H9 (cell line): Measurements from ENCODE around the gene TYW1. TPM values are rescaled to one million over a fixed set of nuclear protein-coding genes. Genes with fewer than 3 reads are reported as not detected.
"Not testable (repeated sequence)": the region's sequence is repeated elsewhere in the genome, so short reads cannot be mapped to it uniquely, and the experiment has no call there.

Source experiments
- DNase-seq: peaks from one replicate; pipeline ENCODE4 v3.0.0-alpha.2; 2017
- H2AFZ ChIP-seq: one replicate; pipeline ENCODE4 v1.6.1; 2013; ENCODE audit warnings: mild to moderate bottlenecking, low read length, control low read depth, moderate library complexity
- H2AK5ac ChIP-seq: 2 replicates; pipeline ENCODE4 v1.6.1; 2013; ENCODE audit warnings: low read length, control low read depth, mixed read lengths; ENCODE audit not compliant: insufficient read length
- H2BK120ac ChIP-seq: one replicate; pipeline ENCODE4 v1.6.1; 2013; ENCODE audit warnings: low read depth, mild to moderate bottlenecking, low read length, control low read depth, inconsistent platforms; ENCODE audit not compliant: poor library complexity, severe bottlenecking
- H2BK12ac ChIP-seq: 2 replicates; pipeline ENCODE4 v1.6.1; 2013; ENCODE audit warnings: low read length, control low read depth, mixed read lengths, low read depth; ENCODE audit not compliant: insufficient read length
- H2BK15ac ChIP-seq: 2 replicates; pipeline ENCODE4 v1.6.1; 2013; ENCODE audit warnings: low read depth, low read length, control low read depth
- H2BK20ac ChIP-seq: one replicate; pipeline ENCODE4 v1.6.1; 2013; ENCODE audit warnings: low read depth, mild to moderate bottlenecking, low read length, control low read depth, inconsistent platforms; ENCODE audit not compliant: poor library complexity, severe bottlenecking
- H2BK5ac ChIP-seq: 2 replicates; pipeline ENCODE4 v1.6.1; 2013; ENCODE audit warnings: low read length, control low read depth, mixed read lengths; ENCODE audit not compliant: insufficient read length
- H3K14ac ChIP-seq: 2 replicates; pipeline ENCODE4 v1.6.1; 2013; ENCODE audit warnings: low read length, control low read depth; ENCODE audit not compliant: insufficient read depth
- H3K18ac ChIP-seq: 2 replicates; pipeline ENCODE4 v1.6.1; 2013; ENCODE audit warnings: low read depth, mild to moderate bottlenecking, mixed read lengths, low read length, control low read depth; ENCODE audit not compliant: insufficient read length
- H3K23ac ChIP-seq: 2 replicates; pipeline ENCODE4 v1.6.1; 2013; ENCODE audit warnings: low read length, control low read depth, mixed read lengths, low read depth; ENCODE audit not compliant: insufficient read length
- H3K23me2 ChIP-seq: 2 replicates; pipeline ENCODE4 v1.6.1; 2013; ENCODE audit warnings: low read depth, mild to moderate bottlenecking, mixed read lengths, low read length, control low read depth; ENCODE audit not compliant: insufficient read length, poor library complexity, severe bottlenecking
- H3K27ac ChIP-seq: 2 replicates; pipeline ENCODE4 v1.5.1; 2013; ENCODE audit warnings: low read length, control low read depth, mixed read lengths, low read depth; ENCODE audit not compliant: insufficient read length
- H3K27me3 ChIP-seq: 2 replicates; pipeline ENCODE4 v1.6.1; 2013; ENCODE audit warnings: low read length, control low read depth, inconsistent platforms; ENCODE audit not compliant: insufficient read depth
- H3K4ac ChIP-seq: 2 replicates; pipeline ENCODE4 v1.6.1; 2013; ENCODE audit warnings: low read depth, mild to moderate bottlenecking, control low read depth, inconsistent platforms, low read length, moderate library complexity
- H3K4me1 ChIP-seq: 2 replicates; pipeline ENCODE4 v1.6.1; 2013; ENCODE audit warnings: low read length, control low read depth, inconsistent platforms; ENCODE audit not compliant: insufficient read depth
- H3K4me2 ChIP-seq: 2 replicates; pipeline ENCODE4 v1.6.1; 2013; ENCODE audit warnings: low read length, control low read depth, mixed read lengths; ENCODE audit not compliant: insufficient read length, insufficient read depth
- H3K56ac ChIP-seq: 2 replicates; pipeline ENCODE4 v1.6.1; 2013; ENCODE audit warnings: low read depth, mild to moderate bottlenecking, mixed read lengths, low read length, control low read depth; ENCODE audit not compliant: insufficient read length
- H3K79me1 ChIP-seq: 2 replicates; pipeline ENCODE4 v1.6.1; 2013; ENCODE audit warnings: low read depth, mild to moderate bottlenecking, moderate library complexity, low read length, control low read depth, inconsistent platforms; ENCODE audit not compliant: insufficient read depth, poor library complexity, severe bottlenecking
- H3K79me2 ChIP-seq: 2 replicates; pipeline ENCODE4 v1.6.1; 2013; ENCODE audit warnings: low read length, control low read depth, inconsistent platforms; ENCODE audit not compliant: insufficient read depth
- H3K9ac ChIP-seq: 2 replicates; pipeline ENCODE4 v1.6.1; 2013; ENCODE audit warnings: low read length, control low read depth, mixed read lengths; ENCODE audit not compliant: insufficient read length; ENCODE audit errors: extremely low read depth
- H3K9me3 ChIP-seq: one replicate; pipeline ENCODE4 v1.6.1; 2013; ENCODE audit warnings: low read depth, low read length, inconsistent platforms; ENCODE audit not compliant: control insufficient read depth
- H3T11ph ChIP-seq: one replicate; pipeline ENCODE4 v1.6.1; 2013; ENCODE audit warnings: mild to moderate bottlenecking, low read length, control low read depth, inconsistent platforms
- H4K20me1 ChIP-seq: one replicate; pipeline ENCODE4 v1.6.1; 2013; ENCODE audit not compliant: control insufficient read depth, insufficient read length, insufficient read depth
- H4K5ac ChIP-seq: 2 replicates; pipeline ENCODE4 v1.6.1; 2013; ENCODE audit warnings: low read depth, mild to moderate bottlenecking, mixed read lengths, low read length, control low read depth; ENCODE audit not compliant: insufficient read length
- H4K8ac ChIP-seq: replicated peaks from 2 replicates; pipeline ENCODE4 v1.6.1; 2013; ENCODE audit warnings: low read length, control low read depth, mixed read lengths, low read depth; ENCODE audit not compliant: insufficient read length
- H4K91ac ChIP-seq: 2 replicates; pipeline ENCODE4 v1.6.1; 2013; ENCODE audit warnings: low read depth, mild to moderate bottlenecking, moderate library complexity, mixed read lengths, low read length, control low read depth; ENCODE audit not compliant: insufficient read length
- H3K27ac Mint-ChIP-seq, 3 experiments: 2 replicates in 2 of 3; 3 replicates in 1 of 3; pipeline ENCODE4 v1.8.0; 2020 to 2021; ENCODE audit warnings: mixed read lengths in 3 of 3, mild to moderate bottlenecking in 1 of 3, moderate library complexity in 1 of 3
- H3K27me3 Mint-ChIP-seq: 2 replicates; pipeline ENCODE4 v1.8.0; 2021; ENCODE audit warnings: low read depth, mild to moderate bottlenecking, moderate library complexity, mixed read lengths
- H3K36me3 Mint-ChIP-seq, 3 experiments: 2 replicates in 2 of 3; 3 replicates in 1 of 3; pipeline ENCODE4 v1.8.0; 2020 to 2021; ENCODE audit warnings: low read depth in 3 of 3, mixed read lengths in 3 of 3; ENCODE audit not compliant: insufficient read depth in 1 of 3
- H3K4me1 Mint-ChIP-seq, 2 experiments: 2 replicates each; pipeline ENCODE4 v1.8.0; 2020; ENCODE audit warnings: mixed read lengths in 2 of 2
- H3K4me3 Mint-ChIP-seq, 2 experiments: 2 replicates in 1 of 2; 3 replicates in 1 of 2; pipeline ENCODE4 v1.8.0; 2020 to 2021; ENCODE audit warnings: mild to moderate bottlenecking in 2 of 2, mixed read lengths in 2 of 2, moderate library complexity in 1 of 2
- H3K9me3 Mint-ChIP-seq, 2 experiments: 2 replicates in 1 of 2; 3 replicates in 1 of 2; pipeline ENCODE4 v1.8.0; 2020; ENCODE audit warnings: mild to moderate bottlenecking in 2 of 2, mixed read lengths in 2 of 2, moderate library complexity in 1 of 2
- WGBS: extraction: QIAGEN DNeasy Blood & Tissue Kit; methylation state at CpG from one replicate; pipeline ENCODE4 v1.1.7; 2013; ENCODE audit warnings: missing lambda C conversion rate, low lambda C conversion rate, mixed read lengths; ENCODE audit not compliant: insufficient read length; ENCODE audit errors: extremely low coverage; 5-methylcytosine and 5-hydroxymethylcytosine counted together
- total RNA-seq: library from RNA; stranded (reverse); gene quantifications from 2 replicates; pipeline ENCODE4 v1.2.1, GENCODE V29; 2021

Gene TYW1
- total RNA-seq, 1 experiment from 2014 or later: 22.3 TPM

- not testable (repeated sequence) for H3K27me3 ChIP-seq, H4K5ac ChIP-seq, H3K23me2 ChIP-seq, H2AK5ac ChIP-seq, H3K4me3 Mint-ChIP-seq, H3K27me3 Mint-ChIP-seq, H3K27ac ChIP-seq, H3K36me3 Mint-ChIP-seq, H3K9me3 Mint-ChIP-seq, H3T11ph ChIP-seq, H3K79me2 ChIP-seq, H3K18ac ChIP-seq, H3K4me1 ChIP-seq, H4K8ac ChIP-seq, H2BK12ac ChIP-seq, H4K20me1 ChIP-seq, H2BK120ac ChIP-seq, H2BK15ac ChIP-seq, H3K4me2 ChIP-seq, H3K79me1 ChIP-seq, H3K9me3 ChIP-seq, H4K91ac ChIP-seq, H3K56ac ChIP-seq, H2BK20ac ChIP-seq, H3K23ac ChIP-seq, H2AFZ ChIP-seq, DNase-seq, H3K14ac ChIP-seq, H3K9ac ChIP-seq, H3K4ac ChIP-seq, H2BK5ac ChIP-seq
- Mint-ChIP-seq H3K4me1 (peaks cover 32 to 42% of the 10 kb centered on the region in 2 experiments), H3K27ac (peak overlapping the region in 1 of 3 experiments; percentile 69; a peak in 1 of 7 replicates)
- no CpG with 5 or more reads among the region's 2 CpGs for WGBS
Measured at GRCh38 chr7:67120491-67120890, 123.9 kb downstream of the TYW1 start.

GRCh38 chr7:67128257-67128656, 131.6 kb downstream of the TYW1 start:
- not testable (repeated sequence) for H3K23me2 ChIP-seq, H3K9me3 ChIP-seq, H3K9ac ChIP-seq, H3K79me1 ChIP-seq, H3K23ac ChIP-seq, H2AFZ ChIP-seq, H2BK120ac ChIP-seq, H4K91ac ChIP-seq, H3K36me3 Mint-ChIP-seq, H3K27me3 ChIP-seq, H3K9me3 Mint-ChIP-seq, H2BK20ac ChIP-seq, H4K5ac ChIP-seq, H3K4me2 ChIP-seq, H3K56ac ChIP-seq, H3K18ac ChIP-seq, H2BK5ac ChIP-seq, H3K27me3 Mint-ChIP-seq, H3K79me2 ChIP-seq, H3K4me3 Mint-ChIP-seq, H4K8ac ChIP-seq, DNase-seq, H3K4ac ChIP-seq, H2BK15ac ChIP-seq, H3K14ac ChIP-seq, H3T11ph ChIP-seq, H2BK12ac ChIP-seq, H3K4me1 ChIP-seq, H4K20me1 ChIP-seq, H3K27ac ChIP-seq, H2AK5ac ChIP-seq
- H3K4me1 Mint-ChIP-seq: peaks cover 12 to 16% of the 10 kb centered on the region in 2 experiments
- H3K27ac Mint-ChIP-seq: peak overlapping the region in 1 of 3 experiments; percentile 14; a peak in 3 of 7 replicates
- WGBS: no CpG with 5 or more reads among the region's 5 CpGs
